ENCODE measurements around the gene DIO1. TPM values are rescaled to one million over a fixed set of nuclear protein-coding genes. Genes with fewer than 3 reads are reported as not detected.

Gene DIO1
- polyA plus RNA-seq, 1 of the 3 experiments (the other 2 are of a cell fraction) = not detected

- Histone ChIP-seq H3K4me2 (no peak overlapping the region), H4K20me1 (ENCODE audit: insufficient read depth) (no peaks in the 10 kb centered on the region), H2AFZ (ENCODE audit: low read depth) (no peak overlapping the region), H3K27me3 (ENCODE audit: insufficient read depth) (no peaks in the 10 kb centered on the region), H3K27ac (ENCODE audit: low read depth in 2 of 2, low read length in 1 of 2) (no peak overlapping the region), H3K9me3 (no peaks in the 10 kb centered on the region), H3K9ac (no peak overlapping the region), H3K4me3 (ENCODE audit: low read depth in 2 of 2, low read length in 1 of 2) (no peak overlapping the region), H3F3A (replicated peaks; ENCODE audit: insufficient read depth) (peaks cover 4% of the 10 kb centered on the region), H3K36me3 (replicated peaks in 1 of 2; ENCODE audit: control insufficient read depth in 1 of 2, insufficient read depth in 2 of 2, low read length in 1 of 2) (no peaks in the 10 kb centered on the region), H3K9me2 (no peaks in the 10 kb centered on the region), H3K4me1 (ENCODE audit: control insufficient read depth in 1 of 2, insufficient read depth in 2 of 2, low read depth in 1 of 2, low read length in 1 of 2) (peaks cover 0 to 1% of the 10 kb centered on the region in 2 experiments; a peak in 1 of 4 replicates), H3K79me2 (ENCODE audit: insufficient read depth) (no peaks in the 10 kb centered on the region)
- DNase-seq = no peak
- ChIA-PET POLR2A (no interaction called here), CTCF (interaction anchor here (1.0 to 7.4 kb wide), 3 partner anchors 8 to 50 kb away, joined by 3 to 38 read pairs (median 3); partner anchors contain the start of gene IFT25)
- 88% methylated on average over 6 of the region's 6 CpGs for WGBS (ENCODE audit: low lambda C conversion rate)
- no peak for TF ChIP-seq TEAD4 (IDR thresholded peaks at IDR 0.05; ENCODE audit: borderline replicate concordance, insufficient read depth)
Measured at GRCh38 chr1:53895421-53895820, 1.4 kb downstream of the DIO1 start.

DNA sequence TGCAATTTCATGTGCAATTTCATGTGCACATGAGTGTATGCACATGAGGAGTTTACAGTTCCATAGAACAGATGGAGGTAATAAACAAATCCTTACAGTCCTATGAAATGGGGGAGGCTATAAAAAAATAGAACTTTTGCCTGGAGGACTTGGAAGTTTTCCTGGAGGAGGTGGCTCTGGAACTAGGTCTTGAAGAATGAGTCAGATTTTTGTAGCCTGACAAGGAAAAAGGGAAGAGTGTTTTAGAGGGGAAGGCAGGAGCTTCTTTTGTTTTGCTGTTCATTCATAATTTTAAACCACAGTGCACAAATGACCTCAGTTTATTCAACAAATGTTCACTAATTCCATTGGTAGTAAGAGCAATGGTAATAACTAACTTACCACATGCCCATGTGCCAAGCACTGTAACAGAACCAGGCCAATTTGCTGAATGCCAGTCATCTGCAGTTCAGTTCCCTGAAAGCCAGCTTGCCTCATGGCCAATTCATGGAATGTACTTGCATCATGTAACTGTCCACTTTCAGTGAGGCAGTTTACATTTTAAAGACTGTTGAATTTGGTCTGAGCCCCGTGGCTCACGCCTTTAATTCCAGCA, 2.7 kb downstream of the DIO1 start:
- no peak overlapping the region for H3K4me3 ChIP-seq (ENCODE audit: low read depth in 2 of 2, low read length in 1 of 2)
- WGBS (ENCODE audit: low lambda C conversion rate) = 78% methylated on average over 2 of the region's 2 CpGs
- POLR2A ChIA-PET = no interaction called here
- peak; percentile 41; the same call in 1 of the 2 replicates for TF ChIP-seq FOSL2 (IDR thresholded peaks at IDR 0.05; ENCODE audit: borderline replicate concordance, low read depth)
- TF ChIP-seq TAF1 (IDR thresholded peaks at IDR 0.05; ENCODE audit: borderline replicate concordance, low read depth, low read length) = no peak
- TF ChIP-seq TCF12 (IDR thresholded peaks at IDR 0.05) = peak; percentile 8; the same call in 1 of the 2 replicates
- TF ChIP-seq JUND (IDR thresholded peaks at IDR 0.05) = peak; percentile 34; the same call in 1 of the 2 replicates
- no peaks in the 10 kb centered on the region for H3K27me3 ChIP-seq (ENCODE audit: insufficient read depth)
- no peak for DNase-seq
- peak overlapping the region in 1 of 2 experiments; percentile 34; a peak in 2 of 4 replicates for H3K27ac ChIP-seq (ENCODE audit: low read depth in 2 of 2, low read length in 1 of 2)
- no peak overlapping the region; the same call in 1 of the 2 replicates for H2AFZ ChIP-seq (ENCODE audit: low read depth)
- CTCF ChIA-PET = interaction anchor here (1.0 to 1.2 kb wide), 2 partner anchors 18 to 36 kb away, joined by 4 to 6 read pairs; no protein-coding TSS in a partner anchor
- H3K79me2 ChIP-seq (ENCODE audit: insufficient read depth) = no peaks in the 10 kb centered on the region
- no peaks in the 10 kb centered on the region; a peak in 1 of 4 replicates for H3K4me1 ChIP-seq (ENCODE audit: control insufficient read depth in 1 of 2, insufficient read depth in 2 of 2, low read depth in 1 of 2, low read length in 1 of 2)
- peaks cover 4% of the 10 kb centered on the region for H3F3A ChIP-seq (replicated peaks; ENCODE audit: insufficient read depth)
- no peak overlapping the region for H3K9ac ChIP-seq
- H4K20me1 ChIP-seq (ENCODE audit: insufficient read depth) = no peaks in the 10 kb centered on the region
- H3K9me2 ChIP-seq = no peaks in the 10 kb centered on the region
- no peaks in the 10 kb centered on the region for H3K9me3 ChIP-seq
- no peak overlapping the region for H3K4me2 ChIP-seq
- no peaks in the 10 kb centered on the region for H3K36me3 ChIP-seq (replicated peaks in 1 of 2; ENCODE audit: control insufficient read depth in 1 of 2, insufficient read depth in 2 of 2, low read length in 1 of 2)

GRCh38 chr1:53899206-53899628, 5.2 kb downstream of the DIO1 start:
- Histone ChIP-seq H3K27me3 (ENCODE audit: insufficient read depth) (no peaks in the 10 kb centered on the region), H3K4me1 (ENCODE audit: control insufficient read depth in 1 of 2, insufficient read depth in 2 of 2, low read depth in 1 of 2, low read length in 1 of 2) (no peaks in the 10 kb centered on the region; a peak in 1 of 4 replicates), H3K36me3 (replicated peaks in 1 of 2; ENCODE audit: control insufficient read depth in 1 of 2, insufficient read depth in 2 of 2, low read length in 1 of 2) (no peaks in the 10 kb centered on the region), H3K4me2 (no peak overlapping the region), H3K9me3 (no peaks in the 10 kb centered on the region), H3K4me3 (ENCODE audit: low read depth in 2 of 2, low read length in 1 of 2) (no peak overlapping the region), H3K27ac (ENCODE audit: low read depth in 2 of 2, low read length in 1 of 2) (no peak overlapping the region), H3K79me2 (ENCODE audit: insufficient read depth) (no peaks in the 10 kb centered on the region), H3K9me2 (no peaks in the 10 kb centered on the region), H3F3A (replicated peaks; ENCODE audit: insufficient read depth) (peaks cover 4% of the 10 kb centered on the region), H2AFZ (ENCODE audit: low read depth) (no peak overlapping the region), H4K20me1 (ENCODE audit: insufficient read depth) (no peaks in the 10 kb centered on the region), H3K9ac (no peak overlapping the region)
- POLR2A ChIA-PET = interaction anchor here (1.2 kb wide), 1 partner anchor 45 kb away, joined by 3 read pairs; no protein-coding TSS in a partner anchor
- TF ChIP-seq NFIC (IDR thresholded peaks at IDR 0.05; ENCODE audit: borderline replicate concordance) (peak; percentile 31; the same call in 1 of the 2 replicates), ELF1 (IDR thresholded peaks at IDR 0.05) (no peak), PBX3 (IDR thresholded peaks at IDR 0.05) (peak; percentile 19; the same call in 1 of the 2 replicates)
- CTCF ChIA-PET = interaction anchor here (0.7 to 3.2 kb wide), 4 partner anchors 9 to 49 kb away, joined by 3 to 14 read pairs (median 3); partner anchors contain the start of gene YIPF1
- DNase-seq = no peak
- WGBS (ENCODE audit: low lambda C conversion rate) = 28% methylated on average over 2 of the region's 2 CpGs

Data from SK-N-SH (cell line).